WTC11 (cell line): ENCODE data around the gene RIN1. TPM values are rescaled to one million over a fixed set of nuclear protein-coding genes. Genes with fewer than 3 reads are reported as not detected.
A peak's percentile ranks its signal among the peaks of the same experiment; 100 is the strongest.

ENCODE experiments used
- ATAC-seq: fragments of 200-7000 bp; cut with Tn5 transposase; 2 replicates; pipeline ENCODE4 v1.10.0; 2021; ENCODE audit warnings: mild to moderate bottlenecking, moderate library complexity
- CTCF ChIA-PET: fragments of 300-600 bp; sonication (Branson Sonifier 250); formaldehyde crosslinking; loops from one replicate; lab custom pipeline; 2021; ENCODE audit warnings: antibody characterized with exemption; lab: Charles Lee
- POLR2A ChIA-PET: fragments of 350-600 bp; sonication (Branson Sonifier 250); formaldehyde crosslinking; loops from one replicate; lab custom pipeline; 2021; ENCODE audit warnings: antibody characterized with exemption; lab: Charles Lee
- DNase-seq: peaks from one replicate; pipeline ENCODE4 v3.0.0; 2021; ENCODE audit warnings: low spot score
- H3K27ac Mint-ChIP-seq: 2 replicates; pipeline ENCODE4 v1.8.0; 2021; ENCODE audit warnings: mixed read lengths
- H3K27me3 Mint-ChIP-seq: 2 replicates; pipeline ENCODE4 v1.8.0; 2021; ENCODE audit warnings: low read depth, mild to moderate bottlenecking, moderate library complexity, mixed read lengths
- H3K36me3 Mint-ChIP-seq: 2 replicates; pipeline ENCODE4 v1.8.0; 2021; ENCODE audit warnings: mixed read lengths
- H3K4me1 Mint-ChIP-seq: 2 replicates; pipeline ENCODE4 v1.8.0; 2022; ENCODE audit warnings: mixed read lengths
- H3K4me3 Mint-ChIP-seq: 2 replicates; pipeline ENCODE4 v1.8.0; 2021; ENCODE audit warnings: mild to moderate bottlenecking, moderate library complexity, mixed read lengths
- H3K9me3 Mint-ChIP-seq: 2 replicates; pipeline ENCODE4 v1.8.0; 2021; ENCODE audit warnings: mixed read lengths
- AR ChIP-seq: fragments of 250-450 bp; sonication (Bioruptor Pico); IDR thresholded peaks from 2 replicates; pipeline ENCODE4 v1.9.0; 2021; ENCODE audit warnings: mild to moderate bottlenecking
- ATF1 ChIP-seq: sonication (generic); formaldehyde crosslinking; IDR thresholded peaks from 2 replicates; pipeline ENCODE4 v1.8.1; 2023; ENCODE audit warnings: mild to moderate bottlenecking, moderate library complexity, missing genetic modification reagents
- ATF6 ChIP-seq: sonication (generic); formaldehyde crosslinking; IDR thresholded peaks from 2 replicates; pipeline ENCODE4 v1.8.1; 2023; ENCODE audit warnings: mild to moderate bottlenecking, missing genetic modification reagents
- CREB1 ChIP-seq: sonication (generic); formaldehyde crosslinking; IDR thresholded peaks from 2 replicates; pipeline ENCODE4 v1.8.0; 2023; ENCODE audit warnings: mild to moderate bottlenecking, missing genetic modification reagents
- CREM ChIP-seq: sonication (generic); formaldehyde crosslinking; IDR thresholded peaks from 2 replicates; pipeline ENCODE4 v1.8.1; 2022; ENCODE audit warnings: mild to moderate bottlenecking, missing genetic modification reagents, moderate library complexity
- EMX1 ChIP-seq: fragments of 250-450 bp; sonication (Bioruptor Pico); IDR thresholded peaks from 2 replicates; pipeline ENCODE4 v1.8.0; 2021; ENCODE audit warnings: mild to moderate bottlenecking
- FOXK1 ChIP-seq: sonication (generic); formaldehyde crosslinking; IDR thresholded peaks from 2 replicates; pipeline ENCODE4 v1.8.0; 2022; ENCODE audit warnings: mild to moderate bottlenecking, moderate library complexity, missing genetic modification reagents
- IRF1 ChIP-seq: sonication (generic); formaldehyde crosslinking; IDR thresholded peaks from 2 replicates; pipeline ENCODE4 v1.8.0; 2023; ENCODE audit warnings: missing genetic modification reagents
- IRF2 ChIP-seq: sonication (generic); formaldehyde crosslinking; IDR thresholded peaks from 2 replicates; pipeline ENCODE4 v1.8.0; 2022; ENCODE audit warnings: low read depth, missing genetic modification reagents, borderline replicate concordance
- MAX ChIP-seq: sonication (generic); formaldehyde crosslinking; IDR thresholded peaks from 2 replicates; pipeline ENCODE4 v1.8.0; 2022; ENCODE audit warnings: mild to moderate bottlenecking, missing genetic modification reagents
- NFE2L1 ChIP-seq: sonication (generic); formaldehyde crosslinking; IDR thresholded peaks from 2 replicates; pipeline ENCODE4 v1.8.1; 2023; ENCODE audit warnings: missing genetic modification reagents
- OVOL2 ChIP-seq: fragments of 250-450 bp; sonication (Bioruptor Pico); IDR thresholded peaks from 2 replicates; pipeline ENCODE4 v1.9.0; 2021; ENCODE audit warnings: mild to moderate bottlenecking, borderline replicate concordance
- PREB ChIP-seq: sonication (generic); formaldehyde crosslinking; IDR thresholded peaks from 2 replicates; pipeline ENCODE4 v1.8.1; 2022; ENCODE audit warnings: mild to moderate bottlenecking, missing genetic modification reagents, moderate library complexity, borderline replicate concordance
- ZBTB21 ChIP-seq: sonication (generic); formaldehyde crosslinking; IDR thresholded peaks from 2 replicates; pipeline ENCODE4 v1.8.1; 2023; ENCODE audit warnings: mild to moderate bottlenecking, missing genetic modification reagents, borderline replicate concordance
- ZBTB43 ChIP-seq: sonication (generic); formaldehyde crosslinking; IDR thresholded peaks from 2 replicates; pipeline ENCODE4 v1.8.1; 2023; ENCODE audit warnings: mild to moderate bottlenecking, missing genetic modification reagents
- ZNF219 ChIP-seq: sonication (generic); formaldehyde crosslinking; IDR thresholded peaks from 2 replicates; pipeline ENCODE4 v1.8.0; 2023; ENCODE audit warnings: missing genetic modification reagents, mild to moderate bottlenecking, borderline replicate concordance
- ZNF263 ChIP-seq: sonication (generic); formaldehyde crosslinking; IDR thresholded peaks from 2 replicates; pipeline ENCODE4 v1.8.1; 2022; ENCODE audit warnings: low read depth, mild to moderate bottlenecking, moderate library complexity, missing genetic modification reagents
- ZNF532 ChIP-seq: fragments of 250-450 bp; sonication (Bioruptor Pico); IDR thresholded peaks from 2 replicates; pipeline ENCODE4 v1.9.0; 2021; ENCODE audit warnings: mild to moderate bottlenecking, borderline replicate concordance
- total RNA-seq: library from RNA; stranded (reverse); gene quantifications from 3 replicates; pipeline ENCODE4 v1.2.3, GENCODE V29; 2021

Gene RIN1
- total RNA-seq, 1 experiment from 2014 or later, result 5.0 TPM

- ATAC-seq, result peak; percentile 6
- CTCF ChIA-PET, result no interaction called here
Observed at GRCh38 chr11:66328031-66328301, 8.3 kb downstream of the RIN1 start.

GRCh38 chr11:66327171-66328030 lies 8.8 kb downstream of the RIN1 start:
- Mint-ChIP-seq H3K36me3 (no peaks in the 10 kb centered on the region), H3K4me3 (no peak overlapping the region), H3K27me3 (peaks cover 11% of the 10 kb centered on the region), H3K27ac (0 out of 2 replicates have a peak overlapping the region, but pooled peaks have one; percentile 0), H3K9me3 (0 out of 2 replicates have a peak, but pooled peaks cover 6% of the 10 kb centered on the region), H3K4me1 (peaks cover 15% of the 10 kb centered on the region)
- ChIA-PET POLR2A (interaction anchor here (1.4 to 1.6 kb wide), 2 partner anchors 10 to 14 kb away, joined by 4 to 5 read pairs; no protein-coding TSS in a partner anchor), CTCF (interaction anchor here (0.5 to 1.6 kb wide), 9 partner anchors 9 to 318 kb away, joined by 3 to 45 read pairs (median 5); partner anchors contain the start of genes CD248, RIN1 and YIF1A)
- no peak for TF ChIP-seq ZNF532 (CRISPR knock-in tag)
- TF ChIP-seq EMX1 (CRISPR knock-in tag), result no peak
- TF ChIP-seq MAX (CRISPR knock-in tag), result no peak
- no peak for TF ChIP-seq ZNF219 (CRISPR knock-in tag)
- TF ChIP-seq IRF2, result no peak
- TF ChIP-seq ATF1 (CRISPR knock-in tag), result no peak
- TF ChIP-seq ZNF263 (CRISPR knock-in tag), result no peak
- no peak for TF ChIP-seq ZBTB43
- TF ChIP-seq NFE2L1 (CRISPR knock-in tag), result no peak
- no peak for TF ChIP-seq OVOL2
- TF ChIP-seq FOXK1 (CRISPR knock-in tag), result no peak
- TF ChIP-seq ATF6 (CRISPR knock-in tag), result no peak
- no peak for TF ChIP-seq PREB (CRISPR knock-in tag)
- no peak for DNase-seq
- ATAC-seq, result no peak

More at GRCh38 chr11:66328031-66328301, 8.3 kb downstream of the RIN1 start:
- 0 out of 2 replicates have a peak, but pooled peaks cover 6% of the 10 kb centered on the region for H3K9me3 Mint-ChIP-seq
- no peak overlapping the region for H3K27ac Mint-ChIP-seq
- no peak for DNase-seq
- peaks cover 15% of the 10 kb centered on the region for H3K4me1 Mint-ChIP-seq
- TF ChIP-seq CREM (CRISPR knock-in tag) (no peak), IRF1 (CRISPR knock-in tag) (0 out of 2 replicates have a peak, but pooled peaks have one; percentile 57), CREB1 (CRISPR knock-in tag) (no peak), AR (CRISPR knock-in tag) (no peak), ZBTB21 (peak; percentile 41; the same call in 1 of the 2 replicates)
- H3K4me3 Mint-ChIP-seq, result no peak overlapping the region
- H3K27me3 Mint-ChIP-seq, result peaks cover 11% of the 10 kb centered on the region
- POLR2A ChIA-PET, result no interaction called here
- no peaks in the 10 kb centered on the region for H3K36me3 Mint-ChIP-seq
